ENCODE results near the gene SNAP23.
"Not testable (repeated sequence)": the region's sequence is repeated elsewhere in the genome, so short reads cannot be mapped to it uniquely, and the experiment has no call there.

The SNAP23 gene

GRCh38 chr15:42498212-42499068 is 3.0 kb downstream of the SNAP23 start:
- DNase-seq (ENCODE audit: low read depth in 2 of 2) = no peak

- no peak for DNase-seq (ENCODE audit: low read depth in 2 of 2)
Observed at GRCh38 chr15:42499858-42500609, 4.6 kb downstream of the SNAP23 start.

GRCh38 chr15:42502477-42502876 is 7.0 kb downstream of the SNAP23 start:
- no peak for DNase-seq (ENCODE audit: low read depth in 2 of 2)

- no peak for DNase-seq (ENCODE audit: low read depth in 2 of 2)
Observed at GRCh38 chr15:42503825-42504224, 8.4 kb downstream of the SNAP23 start.

DNA sequence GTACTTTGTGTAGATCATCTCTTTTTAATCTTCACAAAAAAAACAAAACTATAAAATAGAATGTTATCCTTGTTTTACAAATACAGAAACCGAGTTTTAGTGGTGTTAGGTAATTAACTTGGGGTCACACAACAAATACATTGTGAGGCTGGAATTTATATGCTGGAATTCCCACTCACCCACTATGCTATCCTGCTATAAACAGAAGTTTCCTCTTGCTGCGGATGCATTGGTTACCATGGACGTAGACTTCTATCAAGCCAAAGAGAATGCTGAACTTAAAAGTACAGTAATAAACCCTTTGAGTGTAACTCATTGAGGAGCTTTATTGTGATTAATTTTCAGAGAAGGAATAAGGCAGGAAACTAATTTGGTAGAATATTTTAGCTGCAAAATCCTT is 9.2 kb downstream of the SNAP23 start:
- DNase-seq (ENCODE audit: low read depth in 2 of 2) = no peak

GRCh38 chr15:42507514-42507913 is 12.1 kb downstream of the SNAP23 start:
- DNase-seq (ENCODE audit: low read depth in 2 of 2) = no peak

DNA sequence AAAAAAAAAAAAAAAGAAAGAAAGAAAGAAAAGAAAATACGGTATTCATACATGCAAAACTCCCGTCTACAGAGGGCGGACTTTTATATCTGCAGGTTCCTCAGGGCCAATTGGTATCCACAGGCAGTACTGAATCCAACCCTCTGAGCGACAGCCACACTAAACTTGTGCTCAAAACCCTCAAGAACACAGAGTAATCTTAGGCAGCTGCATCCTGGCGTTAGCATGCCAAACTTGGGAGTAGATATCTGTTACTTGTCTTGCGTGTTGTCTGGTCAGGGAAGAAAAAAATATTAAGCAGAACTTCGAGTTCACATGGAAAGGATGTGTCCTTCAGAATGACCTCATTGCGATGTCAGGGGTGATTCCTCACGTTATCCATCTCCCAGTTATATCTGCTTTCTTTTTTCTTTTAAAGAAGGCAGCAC is 12.8 kb downstream of the SNAP23 start:
- DNase-seq (ENCODE audit: low read depth in 2 of 2) = no peak

- no peak for DNase-seq (ENCODE audit: low read depth in 2 of 2)
Observed at GRCh38 chr15:42510258-42511006, 15.0 kb downstream of the SNAP23 start.

DNA sequence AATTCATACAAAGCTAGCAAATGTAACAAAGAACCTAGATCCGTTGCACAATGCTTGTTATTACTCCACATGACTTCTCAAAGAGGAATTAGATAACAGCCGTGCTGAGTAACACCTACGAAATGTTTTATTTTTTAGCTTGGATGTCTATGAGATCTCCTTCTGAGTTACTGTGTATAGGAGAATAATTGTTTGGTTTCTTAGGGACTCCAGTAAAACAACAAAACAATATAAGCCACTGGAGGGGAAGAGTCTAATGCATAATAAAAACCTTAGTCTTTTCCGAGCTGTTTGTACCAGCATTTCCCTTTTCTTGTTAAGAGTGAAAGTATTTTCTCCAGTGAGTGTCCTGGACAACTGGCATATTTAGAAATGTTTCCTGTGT is 15.6 kb downstream of the SNAP23 start:
- no peak for DNase-seq (ENCODE audit: low read depth in 2 of 2)

- no peak for DNase-seq (ENCODE audit: low read depth in 2 of 2)
Observed at GRCh38 chr15:42523331-42523730, 27.9 kb downstream of the SNAP23 start.

DNA sequence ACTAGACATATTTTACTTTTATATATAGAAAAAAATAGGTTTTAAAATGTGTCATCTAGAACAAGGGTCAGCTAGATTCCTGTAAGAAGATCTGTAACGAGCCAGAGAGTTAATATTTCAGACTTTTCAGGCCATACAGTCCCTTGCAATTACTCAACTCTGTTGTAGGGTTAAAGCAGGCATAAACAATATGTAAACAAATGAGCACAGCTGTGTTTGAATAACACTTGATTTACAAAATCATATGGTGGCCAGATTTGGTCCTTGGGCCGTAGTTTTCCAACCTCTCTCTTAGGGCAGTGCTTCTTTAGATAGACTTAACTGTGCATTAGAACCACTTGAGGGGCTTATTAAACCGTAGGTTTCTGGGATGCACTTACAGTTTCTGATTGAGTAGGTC is 33.5 kb downstream of the SNAP23 start:
- no peak for DNase-seq (ENCODE audit: low read depth in 2 of 2)

DNA sequence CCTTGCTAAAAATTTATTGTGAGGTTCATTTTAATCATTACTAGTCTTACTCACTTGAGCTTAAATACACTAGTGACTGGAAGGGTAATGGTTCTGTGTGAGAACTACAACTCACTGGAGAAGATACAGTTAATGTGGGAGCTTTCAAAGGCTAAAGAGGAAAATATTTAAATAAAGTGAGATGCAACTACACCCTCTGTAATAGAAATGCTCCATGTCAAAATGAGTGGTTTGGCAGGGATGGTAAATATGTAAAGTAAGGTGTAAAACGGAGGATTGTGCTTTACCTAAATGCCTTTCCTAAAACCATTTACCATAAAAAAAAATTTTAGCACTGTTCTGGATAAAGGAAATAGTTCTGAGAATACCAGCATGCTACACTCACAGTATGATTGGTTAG is 37.8 kb downstream of the SNAP23 start:
- DNase-seq (ENCODE audit: low read depth in 2 of 2) = no peak

- DNase-seq (ENCODE audit: low read depth in 2 of 2) = no peak
Observed at GRCh38 chr15:42544853-42545629, 49.6 kb downstream of the SNAP23 start.

DNA sequence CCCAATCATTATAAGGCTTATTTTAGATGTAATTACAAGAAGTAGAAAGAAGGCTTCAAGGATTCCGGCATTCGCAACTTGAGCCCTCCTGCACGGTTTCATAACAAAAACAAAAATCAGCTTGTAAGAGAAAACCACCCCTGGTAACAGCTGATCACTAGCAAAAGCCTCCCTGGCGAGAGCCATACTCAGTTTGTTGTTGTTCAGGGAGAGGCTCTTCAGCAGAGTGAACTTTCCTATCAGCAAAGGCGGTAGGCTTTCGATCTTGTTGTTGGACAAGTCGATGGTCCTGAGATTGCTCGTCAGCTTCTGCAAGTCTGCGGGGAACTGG is 52.4 kb downstream of the SNAP23 start:
- no peak for DNase-seq (ENCODE audit: low read depth in 2 of 2)

- DNase-seq (ENCODE audit: low read depth in 2 of 2) = peak; percentile 75 to 78
Observed at GRCh38 chr15:42548249-42549031, 53.0 kb downstream of the SNAP23 start, which contains the start of the genes HAUS2 and LRRC57. TSS of gene HAUS2 (plus strand) at chr15:42548838. CDS start at chr15:42548873, 35 bp downstream. TSS of gene LRRC57 (minus strand) at chr15:42548793. CDS start at chr15:42548434, 359 bp downstream.

- no peak for DNase-seq (ENCODE audit: low read depth in 2 of 2)
Observed at GRCh38 chr15:42549032-42549491, 53.6 kb downstream of the SNAP23 start.

DNA sequence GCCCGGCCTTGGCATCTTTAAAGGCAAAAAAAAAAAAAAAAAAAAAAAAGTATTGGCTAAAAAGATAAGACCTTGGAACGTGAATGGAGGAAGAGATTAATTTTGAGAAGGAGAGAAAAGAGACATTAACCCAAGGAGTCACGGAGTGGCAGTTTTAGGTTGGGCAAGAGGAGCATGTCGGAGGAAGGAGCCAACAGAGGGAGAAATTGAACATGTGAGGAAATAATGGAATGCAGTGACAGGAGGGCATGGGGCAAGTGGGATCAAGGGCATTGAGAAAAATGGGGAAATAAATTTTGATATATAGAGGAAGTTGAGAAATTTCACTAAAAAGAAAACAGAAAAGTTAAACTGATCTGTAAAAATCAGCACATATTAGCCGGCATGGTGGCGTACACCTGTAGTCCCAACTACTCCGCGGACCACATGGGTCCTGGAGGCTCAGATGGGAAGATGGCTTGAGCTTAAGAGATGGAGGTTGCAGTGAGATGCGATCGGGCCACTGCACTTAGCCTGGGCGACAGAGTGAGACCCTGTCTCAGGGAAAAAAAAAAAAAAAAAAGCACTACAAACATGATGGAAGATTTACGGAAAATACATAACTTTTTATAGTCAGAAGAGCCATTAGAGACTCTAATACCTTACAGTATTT is 54.4 kb downstream of the SNAP23 start:
- no peak for DNase-seq (ENCODE audit: low read depth in 2 of 2)

GRCh38 chr15:42553554-42553953 is 58.1 kb downstream of the SNAP23 start:
- no peak for DNase-seq (ENCODE audit: low read depth in 2 of 2)

DNA sequence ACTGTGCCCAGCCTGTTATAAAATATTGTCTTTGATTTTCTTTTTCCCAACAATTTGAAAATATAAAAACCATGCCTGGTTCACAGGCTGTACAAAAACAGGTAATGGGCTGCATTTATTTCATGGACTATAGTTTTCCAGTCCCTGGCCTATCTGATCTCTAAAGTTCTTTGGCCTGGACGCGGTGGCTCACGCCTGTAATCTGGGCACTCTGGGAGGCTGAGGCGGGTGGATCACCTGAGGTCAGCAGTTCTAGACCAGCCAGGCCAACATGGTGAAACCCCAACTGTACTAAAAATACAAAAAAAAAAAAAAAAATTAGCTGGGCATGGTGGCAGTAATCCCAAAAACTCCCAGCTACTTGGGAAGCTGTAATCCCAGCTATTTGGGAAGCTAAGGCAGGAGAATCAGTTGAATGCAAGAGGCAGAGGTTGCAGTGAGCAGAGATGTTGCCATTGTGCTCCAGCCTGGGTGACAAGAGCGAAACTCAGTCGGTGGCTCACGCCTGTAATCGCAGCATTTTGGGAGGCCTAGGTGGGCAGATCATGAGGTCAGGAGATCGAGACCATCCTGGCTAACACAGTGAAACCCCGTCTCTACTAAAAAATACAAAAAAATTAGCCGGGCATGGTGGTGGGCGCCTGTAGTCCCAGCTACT is 61.2 kb downstream of the SNAP23 start:
- not testable (repeated sequence) for DNase-seq (ENCODE audit: low read depth in 2 of 2)
